A549 treated with RU486 at 1 μM for 4 hours (cell line): Measurements from ENCODE around the gene ZNF548. TPM values are rescaled to one million over a fixed set of nuclear protein-coding genes. Genes with fewer than 3 reads are reported as not detected.

Experiments used
- total RNA-seq: library from RNA; stranded (reverse); fragments of 200-300 nt; extraction: Qiagen RNA extraction; gene quantifications from 5 replicates; pipeline ENCODE4 v1.2.3, GENCODE V29; 2022; ENCODE audit warnings: low read depth

The ZNF548 gene
- 2.9 to 4.0 TPM (median 3.5 TPM) in 5 replicates for total RNA-seq

DNA sequence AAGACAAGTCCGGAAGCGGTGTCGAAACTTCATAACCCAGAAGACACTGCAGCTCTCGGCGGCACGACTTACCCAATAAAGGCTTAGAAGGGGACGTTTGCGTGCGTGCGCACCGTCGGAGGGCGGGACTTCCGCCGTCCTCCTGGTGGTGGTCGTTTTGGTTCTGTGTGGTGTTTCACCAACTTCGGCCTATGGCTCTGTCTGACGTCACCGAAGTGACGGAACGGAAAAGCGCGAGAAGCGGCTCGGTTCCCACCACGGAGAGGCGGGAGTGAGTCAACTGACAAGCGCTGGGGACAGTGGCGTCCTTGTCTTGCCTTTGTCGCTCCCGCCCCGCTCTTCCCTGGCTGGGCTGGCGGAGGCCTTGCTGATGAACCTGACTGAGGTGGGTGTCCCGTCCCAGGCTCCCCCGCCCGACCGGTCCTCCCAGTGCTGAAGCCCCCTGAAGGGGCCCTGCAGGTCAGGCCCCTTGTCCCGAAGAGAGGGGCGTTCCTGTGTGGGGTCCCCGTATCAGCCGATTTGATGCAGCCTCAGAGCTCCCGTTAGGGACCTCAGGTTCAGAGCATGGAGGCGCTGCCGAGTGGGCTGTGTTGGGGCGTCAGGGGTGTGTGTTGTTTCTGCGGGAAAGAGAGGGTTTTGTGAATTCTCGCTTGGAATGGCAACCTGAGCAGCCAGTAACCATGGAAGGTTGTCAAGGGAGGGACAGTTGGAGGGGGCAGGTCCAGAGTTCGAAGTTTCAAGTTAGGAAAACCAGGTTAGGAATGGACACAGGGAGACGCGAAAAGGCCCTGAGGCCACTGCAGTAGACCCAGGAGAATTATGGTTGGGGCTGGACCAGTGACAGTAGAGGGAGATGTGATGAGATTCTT lies at the start of gene ZNF548:
ZNF548 (plus strand) TSS at position 125 of the 869 bp plus-strand sequence; CDS start at position 371, 246 bp downstream.

GRCh38 chr19:57350877-57351805 lies 38.5 kb upstream of the ZNF548 start, which contains the start of gene ZNF304:
Gene ZNF304, plus strand, starts transcription at chr19:57351271. Its CDS starts 394 bp downstream, at chr19:57351665.

DNA sequence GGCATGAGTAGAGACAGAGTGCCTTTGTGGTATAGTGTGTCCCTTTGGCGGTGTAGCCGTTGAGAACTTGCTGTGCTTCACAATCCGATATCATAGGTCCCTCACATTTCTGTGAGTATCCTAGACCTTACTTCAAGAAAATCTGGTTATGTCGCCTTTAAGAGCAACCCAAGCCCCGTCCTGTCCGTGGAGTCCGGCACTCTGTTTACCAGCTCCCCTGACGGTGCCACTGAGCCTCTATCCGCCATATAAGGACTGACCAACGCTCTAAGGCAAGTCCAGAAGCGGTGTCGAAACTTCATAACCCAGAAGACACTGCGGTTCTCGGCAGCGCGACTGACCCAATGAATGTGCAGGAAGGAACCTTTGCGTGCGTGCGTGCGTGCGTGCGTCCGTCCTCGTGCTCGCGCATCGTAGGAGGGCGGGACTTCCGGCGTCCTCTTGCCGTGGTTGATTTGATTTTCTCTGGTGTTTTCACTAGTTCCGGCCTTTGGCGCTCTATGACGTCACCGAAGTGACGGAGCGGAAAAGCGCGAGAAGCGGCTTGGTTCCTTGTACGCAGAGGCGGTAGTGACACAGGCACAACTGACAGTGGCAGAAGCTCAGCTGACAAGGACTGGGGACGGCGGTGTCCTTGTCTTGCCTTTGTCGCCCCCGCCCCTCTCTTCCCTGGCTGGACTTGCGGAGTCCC lies 26.5 kb upstream of the ZNF548 start, which contains the start of the genes TRAPPC2B and ZNF547:
TRAPPC2B (plus strand) TSS at position 555 of the 691 bp plus-strand sequence. CDS start 1,283 bp downstream, outside the sequence.
ZNF547 (plus strand) TSS at position 555 of the 691 bp plus-strand sequence. CDS start 5,005 bp downstream, outside the sequence.

DNA sequence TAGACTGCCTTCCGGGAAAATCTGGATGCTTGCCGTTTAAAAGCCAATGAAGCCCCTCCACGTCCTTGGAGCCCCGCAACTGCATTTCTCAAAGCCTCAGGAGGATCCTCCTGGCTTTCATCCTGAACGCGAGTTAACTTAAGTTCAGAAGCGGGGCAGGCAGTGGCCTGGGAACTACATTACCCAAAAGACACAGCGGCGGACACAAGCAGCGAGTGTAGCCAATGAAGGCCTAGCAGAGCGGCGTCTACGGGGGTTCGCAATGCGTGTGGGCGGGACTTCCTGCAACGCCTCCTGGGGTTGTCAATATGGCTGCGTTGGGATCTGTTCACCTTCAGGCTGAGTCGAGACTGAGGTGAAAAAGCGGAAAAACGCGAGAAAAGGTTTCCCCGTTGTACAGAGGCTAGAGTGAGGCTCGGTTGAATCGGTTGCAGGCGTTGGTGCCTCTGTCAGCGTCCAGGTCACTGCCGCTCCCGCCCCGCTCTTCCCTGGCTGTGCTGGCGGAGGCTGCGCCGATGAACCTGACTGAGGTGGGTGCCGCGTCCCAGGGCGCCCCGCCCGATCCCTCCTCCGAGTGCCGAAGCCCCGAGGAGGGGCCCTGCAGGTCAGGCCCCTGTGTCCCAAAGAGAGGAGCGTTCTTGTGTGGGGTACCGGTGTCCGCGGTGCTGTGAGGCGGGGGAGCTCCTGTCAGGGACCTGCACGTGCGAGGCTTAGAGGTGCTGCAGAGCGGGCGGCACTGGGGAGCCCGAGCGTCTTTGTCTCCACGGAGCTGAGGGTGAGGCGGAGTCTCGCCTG lies 21.4 kb downstream of the ZNF548 start, which contains the start of gene ZNF17:
ZNF17 (plus strand) TSS at position 285 of the 795 bp plus-strand sequence. CDS start 2,455 bp downstream, outside the sequence.

GRCh38 chr19:57435062-57435978 lies 45.7 kb downstream of the ZNF548 start, which contains the start of gene ZNF749:
Gene ZNF749, plus strand, starts transcription at chr19:57435325. Its CDS starts 254 bp downstream, at chr19:57435579.

Other genes starting within 250 kb of the ZNF548 start
- gene ZIM3, start 244.7 kb upstream of the ZNF548 start, total RNA-seq: not detected in 5 replicates
- not detected in 5 replicates for gene DUXA, start 222.4 kb upstream of the ZNF548 start, total RNA-seq
- gene ZNF264, start 198.4 kb upstream of the ZNF548 start, total RNA-seq: 6.3 to 8.8 TPM (median 7.4 TPM) in 5 replicates
- 0.27 to 0.61 TPM (median 0.32 TPM) in 4 of 5 replicates, not detected in the other for gene AURKC, start 158.8 kb upstream of the ZNF548 start, total RNA-seq
- gene ZNF805, start 149.2 kb upstream of the ZNF548 start, total RNA-seq: 1.2 to 2.5 TPM (median 1.8 TPM) in 5 replicates
- 0.77 to 1.2 TPM (median 1.0 TPM) in 5 replicates for gene ZNF460, start 109.4 kb upstream of the ZNF548 start, total RNA-seq
- gene ZNF543, start 69.4 kb upstream of the ZNF548 start, total RNA-seq: 0.82 to 2.0 TPM (median 1.5 TPM) in 5 replicates
- 1.7 to 2.1 TPM (median 2.1 TPM) in 5 replicates for gene ZNF304, start 38.6 kb upstream of the ZNF548 start, total RNA-seq
- 14.3 to 17.8 TPM (median 15.6 TPM) in 5 replicates for gene TRAPPC2B, start 26.3 kb upstream of the ZNF548 start, total RNA-seq
- gene ZNF547, start 26.3 kb upstream of the ZNF548 start, total RNA-seq: 1.4 to 2.0 TPM (median 1.6 TPM) in 5 replicates
- gene ZNF17, start 21.3 kb downstream of the ZNF548 start, total RNA-seq: 2.9 to 6.8 TPM (median 4.8 TPM) in 5 replicates
- 13.7 to 16.8 TPM (median 15.4 TPM) in 5 replicates for gene ZNF749, start 45.5 kb downstream of the ZNF548 start, total RNA-seq
- 0.06 to 0.13 TPM in 2 of 5 replicates, not detected in the others for gene VN1R1, start 67.3 kb downstream of the ZNF548 start, total RNA-seq
- gene ZNF772, start 87.7 kb downstream of the ZNF548 start, total RNA-seq: 0.83 to 1.5 TPM (median 1.2 TPM) in 5 replicates
- 4.6 to 7.6 TPM (median 6.7 TPM) in 5 replicates for gene ZNF419, start 97.9 kb downstream of the ZNF548 start, total RNA-seq
- 4.6 to 7.1 TPM (median 4.8 TPM) in 5 replicates for gene ZNF773, start 110.1 kb downstream of the ZNF548 start, total RNA-seq
- 1.3 to 2.0 TPM (median 1.6 TPM) in 5 replicates for gene ZNF549, start 137.5 kb downstream of the ZNF548 start, total RNA-seq
- 2.1 to 4.4 TPM (median 4.2 TPM) in 5 replicates for gene ZNF550, start 170.0 kb downstream of the ZNF548 start, total RNA-seq
- 4.2 to 4.9 TPM (median 4.5 TPM) in 5 replicates for gene ZNF416, start 189.1 kb downstream of the ZNF548 start, total RNA-seq
- gene ZIK1, start 194.3 kb downstream of the ZNF548 start, total RNA-seq: 0.06 TPM in 1 of 5 replicates, not detected in the others
- gene ZNF530, start 210.0 kb downstream of the ZNF548 start, total RNA-seq: 4.1 to 4.8 TPM (median 4.4 TPM) in 5 replicates
- 5.3 to 9.1 TPM (median 8.5 TPM) in 5 replicates for gene ZNF134, start 224.4 kb downstream of the ZNF548 start, total RNA-seq
- gene ZNF211, start 243.3 kb downstream of the ZNF548 start, total RNA-seq: 5.4 to 6.4 TPM (median 6.0 TPM) in 5 replicates